K562 (cell line): Measurements from ENCODE around the gene NAA10. TPM values are rescaled to one million over a fixed set of nuclear protein-coding genes. Genes with fewer than 3 reads are reported as not detected.

Experiments
- ATAC-seq: fragments of 200-7000 bp; cut with Tn5 transposase; 3 replicates; pipeline ENCODE4 v1.9.1; 2020; ENCODE audit warnings: moderate library complexity
- BruUV-seq: library from RNA; stranded (reverse); fragments of 400-500 nt; replicated peaks from 2 replicates; lab custom pipeline; 2021; lab: Mats Ljungman, UMichigan
- CTCF ChIA-PET: fragments of 300-600 bp; formaldehyde crosslinking; extraction: SDS; loops from one replicate; lab custom pipeline; 2021; ENCODE audit warnings: low intra/inter-chr PET ratio; lab: Yijun Ruan, JAX
- POLR2A ChIA-PET: fragments of 300-600, 350-650 bp; sonication (Branson Sonifier 250); formaldehyde crosslinking; extraction: SDS; loops from one replicate; lab custom pipeline; 2021; ENCODE audit warnings: antibody characterized with exemption, inconsistent platforms; lab: Yijun Ruan, JAX
- DNase-seq, 4 experiments: peaks; one replicate each; pipeline versions ENCODE4 v3.0.0 to v3.0.0-alpha.2; 2011 to 2018; ENCODE audit warnings: low spot score in 3 of 4, mixed read lengths in 3 of 4; ENCODE audit errors: extremely low read depth in 1 of 4
- FAIRE-seq: peaks from 2 replicates; lab custom pipeline; 2011; peaks lifted over from hg19 to GRCh38; lab: Jason Lieb, UNC
- H2AFZ ChIP-seq: 2 replicates; pipeline ENCODE4 v1.6.0; 2011; ENCODE audit warnings: low read depth, low read length, control low read depth, inconsistent platforms
- H3K27ac ChIP-seq: fragments of 200-600 bp; 3 replicates; pipeline ENCODE4 v1.8.0; 2011; ENCODE audit warnings: low read depth, mild to moderate bottlenecking, control low read depth, inconsistent platforms, low read length, moderate library complexity, mixed read lengths; ENCODE audit errors: extremely low read depth
- H3K27me3 ChIP-seq, 2 experiments: fragments of 300-600 bp in 1 of 2; 2 replicates in 1 of 2; 3 replicates in 1 of 2; pipeline versions ENCODE4 v1.6.0 to v1.8.0; 2011; ENCODE audit warnings: inconsistent platforms in 2 of 2, low read length in 2 of 2, mild to moderate bottlenecking in 1 of 2, mixed read lengths in 1 of 2, moderate library complexity in 1 of 2; ENCODE audit not compliant: control insufficient read depth in 2 of 2, insufficient read depth in 2 of 2
- H3K36me3 ChIP-seq: fragments of 300-600 bp; 3 replicates; pipeline ENCODE4 v1.8.0; 2011; ENCODE audit warnings: mild to moderate bottlenecking, low read length, inconsistent platforms; ENCODE audit not compliant: control insufficient read depth, insufficient read depth
- H3K4me1 ChIP-seq, 2 experiments: fragments of 200-600 bp in 1 of 2; replicated peaks in 1 of 2; 2 replicates in 1 of 2; 3 replicates in 1 of 2; pipeline versions ENCODE4 v1.5.1 to v1.8.0; 2011; ENCODE audit warnings: inconsistent platforms in 2 of 2, low read length in 2 of 2, mild to moderate bottlenecking in 1 of 2, mixed read lengths in 1 of 2, moderate library complexity in 1 of 2; ENCODE audit not compliant: control insufficient read depth in 2 of 2, insufficient read depth in 2 of 2
- H3K4me2 ChIP-seq: 2 replicates; pipeline ENCODE4 v1.6.1; 2011; ENCODE audit warnings: low read length, control low read depth, inconsistent platforms, mixed read lengths; ENCODE audit not compliant: insufficient read depth
- H3K4me3 ChIP-seq: fragments of 200-600 bp; sonication (generic), shearing (Covaris generic); 2 replicates; pipeline ENCODE4 v1.5.1; 2016; ENCODE audit warnings: control low read depth, inconsistent platforms
- H3K79me2 ChIP-seq: fragments of 200-600 bp; 3 replicates; pipeline ENCODE4 v1.8.0; 2011; ENCODE audit warnings: low read length, inconsistent platforms; ENCODE audit not compliant: control insufficient read depth, insufficient read depth
- H3K9ac ChIP-seq, 2 experiments: 2 replicates each; pipeline versions ENCODE4 v1.6.0 to v1.6.1; 2011; ENCODE audit warnings: low read depth in 2 of 2, low read length in 2 of 2, control low read depth in 1 of 2, inconsistent platforms in 1 of 2, mild to moderate bottlenecking in 1 of 2, mixed read lengths in 1 of 2; ENCODE audit not compliant: insufficient read depth in 1 of 2
- H3K9me1 ChIP-seq: one replicate; pipeline ENCODE4 v1.6.0; 2011; ENCODE audit warnings: inconsistent platforms, mild to moderate bottlenecking, low read length, moderate library complexity; ENCODE audit not compliant: control insufficient read depth, insufficient read depth
- H3K9me3 ChIP-seq: replicated peaks from 2 replicates; pipeline ENCODE4 v1.5.1; 2011; ENCODE audit warnings: low read depth, low read length, inconsistent platforms; ENCODE audit not compliant: control insufficient read depth, insufficient read depth
- H4K20me1 ChIP-seq: replicated peaks from 2 replicates; pipeline ENCODE4 v1.6.1; 2011; ENCODE audit warnings: low read length, inconsistent platforms, mixed read lengths; ENCODE audit not compliant: control insufficient read depth, insufficient read depth
- ARNT ChIP-seq, 2 experiments: fragments of 450-650 bp; IDR thresholded peaks; 2 replicates each; pipeline ENCODE4 v1.6.1; 2016; ENCODE audit warnings: mild to moderate bottlenecking in 1 of 2
- CHD2 ChIP-seq: IDR thresholded peaks from 2 replicates; pipeline ENCODE4 v1.6.1; 2011; ENCODE audit warnings: low read depth, low read length
- KDM4B ChIP-seq, 2 experiments: fragments of 450-650 bp in 1 of 2; sonication (generic) in 1 of 2; IDR thresholded peaks; 2 replicates each; pipeline ENCODE4 v1.6.1; 2016 to 2017; ENCODE audit warnings: borderline replicate concordance in 2 of 2, antibody characterized with exemption in 1 of 2, low read depth in 1 of 2, mild to moderate bottlenecking in 1 of 2
- NEUROD1 ChIP-seq: fragments of 150-350 bp; IDR thresholded peaks from 2 replicates; pipeline ENCODE4 v1.6.1; 2014; ENCODE audit warnings: borderline replicate concordance, low read length, low read depth; ENCODE audit not compliant: partially characterized antibody
- POLR2G ChIP-seq: fragments of 200-400 bp; formaldehyde crosslinking; IDR thresholded peaks from 2 replicates; pipeline ENCODE4 v1.6.1; 2017; ENCODE audit warnings: low read depth, mild to moderate bottlenecking, antibody characterized with exemption, low read length, moderate library complexity
- PTBP1 ChIP-seq: fragments of 200-400 bp; formaldehyde crosslinking; IDR thresholded peaks from 2 replicates; pipeline ENCODE4 v1.6.1; 2017; ENCODE audit warnings: low read depth, low read length
- RBFOX2 ChIP-seq: fragments of 200-400 bp; formaldehyde crosslinking; IDR thresholded peaks from 2 replicates; pipeline ENCODE4 v1.6.1; 2017; ENCODE audit warnings: low read depth, mild to moderate bottlenecking, low read length, moderate library complexity
- RUNX1 ChIP-seq: sonication (generic); IDR thresholded peaks from 2 replicates; pipeline ENCODE4 v1.6.1; 2016; ENCODE audit warnings: antibody characterized with exemption, low read depth
- SMAD4 ChIP-seq: fragments of 250-450 bp; sonication (Bioruptor Pico); conservative IDR thresholded peaks from 2 replicates; pipeline ENCODE4 v1.8.0; 2021; ENCODE audit warnings: inconsistent platforms, mild to moderate bottlenecking, moderate library complexity
- SMC3 ChIP-seq: conservative IDR thresholded peaks from 2 replicates; pipeline ENCODE4 v1.6.1; 2011; ENCODE audit warnings: low read depth, low read length, improper control_type of control experiment; ENCODE audit not compliant: insufficient read depth
- TCF7L2 ChIP-seq: fragments of 150-350 bp; IDR thresholded peaks from 2 replicates; pipeline ENCODE4 v1.6.1; 2016; ENCODE audit warnings: low read depth, mild to moderate bottlenecking, low read length, moderate library complexity
- ZNF41 ChIP-seq: fragments of 250-450 bp; sonication (Bioruptor Pico); conservative IDR thresholded peaks from 2 replicates; pipeline ENCODE4 v1.4.0; 2020; ENCODE audit warnings: mild to moderate bottlenecking
- WGBS: fragments of 100-300 bp; shearing (Covaris generic); methylation state at CpG from one replicate; pipeline ENCODE4 v1.1.6; 2016; ENCODE audit warnings: low coverage, mixed read lengths; ENCODE audit not compliant: insufficient coverage; ENCODE audit errors: missing lambda C conversion rate; 5-methylcytosine and 5-hydroxymethylcytosine counted together
- in situ Hi-C: fragments of 300-500 bp; cut with MboI; formaldehyde crosslinking; loops from 4 replicates; pipeline ENCODE4 v1.15.0; 2018; ENCODE audit warnings: inconsistent platforms, mixed read lengths
- intact Hi-C: fragments of 100-400 bp; cut with micrococcal nuclease; formaldehyde crosslinking; loops from 2 replicates; pipeline ENCODE4 v1.14.2; 2022
- polyA plus RNA-seq, 8 experiments: library from polyadenylated mRNA; depleted of rRNA in 4 of 8; stranded (reverse) in 5 of 8; unstranded in 3 of 8; fragments of >200 nt; fragmentation: Nextera tagmentation in 2 of 8; fragmentation: Illumina TruSeq in 1 of 8; extraction: Ambion mirVana in 2 of 8; extraction: Trizol in 1 of 8; gene quantifications; 2 replicates each; pipeline versions ENCODE4 v1.2.1 to v1.2.3, GENCODE V29; 2011 to 2014; ENCODE audit warnings: inconsistent platforms in 1 of 8, missing spikeins in 1 of 8
- total RNA-seq, 7 experiments: library from RNA; depleted of rRNA in 6 of 7; stranded (reverse); fragments of >200 nt in 6 of 7; fragmentation: Illumina TruSeq in 2 of 7; extraction: Trizol in 2 of 7; gene quantifications; 2 replicates each; pipeline versions ENCODE4 v1.2.1 to v1.2.3, GENCODE V29; 2011 to 2021; ENCODE audit warnings: low replicate concordance in 1 of 7

The NAA10 gene
- total and polyA plus RNA-seq, 9 of the 15 experiments (the other 6 are each of a cell fraction or from before 2014, with no cell fraction given): 11.1 to 250 (median 134) TPM

- no peak overlapping the region for H3K27ac ChIP-seq
- ChIA-PET CTCF (interaction anchor here (1.2 kb wide), 1 partner anchor 11 kb away, joined by 3 read pairs; no protein-coding TSS in a partner anchor), POLR2A (interaction anchor here (1.2 to 4.2 kb wide), 4 partner anchors 8 to 13 kb away, joined by 3 to 24 read pairs (median 4); partner anchors contain the start of gene HCFC1)
- no peaks in the 10 kb centered on the region for H3K9me1 ChIP-seq
- H3K79me2 ChIP-seq: peaks cover 14% of the 10 kb centered on the region
- no peak for FAIRE-seq
- H3K9me3 ChIP-seq: no peaks in the 10 kb centered on the region
- no peak overlapping the region for H3K4me3 ChIP-seq
- no peak overlapping the region for H2AFZ ChIP-seq
- no peak for ATAC-seq
- BruUV-seq: no TSS peak
- TF ChIP-seq RBFOX2 (peak; percentile 52), TCF7L2 (no peak), CHD2 (no peak), RUNX1 (no peak), POLR2G (peak; percentile 44; the same call in 1 of the 2 replicates)
- no peak for DNase-seq
- in situ Hi-C loops (no loop called here), intact Hi-C loops (no loop called here)
- no peaks in the 10 kb centered on the region for H3K27me3 ChIP-seq
- no peaks in the 10 kb centered on the region for H4K20me1 ChIP-seq
- peaks cover 100% of the 10 kb centered on the region; the same call in 2 of the 3 replicates for H3K36me3 ChIP-seq
- WGBS: 97% methylated on average over 5 of the region's 14 CpGs
- no peak overlapping the region for H3K9ac ChIP-seq
- H3K4me1 ChIP-seq: peaks cover 0 to 8% of the 10 kb centered on the region in 2 experiments; a peak in 2 of 5 replicates
- no peak overlapping the region for H3K4me2 ChIP-seq
Measured at GRCh38 chrX:153958605-153959004, 23.8 kb upstream of the NAA10 start.

- TF ChIP-seq SMC3: no peak
- no peak for TF ChIP-seq ARNT (IDR thresholded peaks at IDR 0.05)
- TF ChIP-seq PTBP1: no peak
- TF ChIP-seq NEUROD1: no peak
- no peak for TF ChIP-seq KDM4B (IDR thresholded peaks at IDR 0.05; ENCODE audit: borderline replicate concordance in 2 of 2, low read depth in 1 of 2)
- TF ChIP-seq ZNF41 (CRISPR knock-in tag): no peak
- TF ChIP-seq SMAD4 (CRISPR knock-in tag): no peak
- no TSS peak for BruUV-seq
- in situ Hi-C loops (no loop called here), intact Hi-C loops (no loop called here)
- Histone ChIP-seq H3K9me3 (no peaks in the 10 kb centered on the region), H3K4me2 (no peak overlapping the region), H3K9me1 (no peaks in the 10 kb centered on the region), H3K36me3 (peaks cover 100% of the 10 kb centered on the region; the same call in 2 of the 3 replicates), H4K20me1 (no peaks in the 10 kb centered on the region), H3K27me3 (no peaks in the 10 kb centered on the region), H3K4me1 (peaks cover 0 to 20% of the 10 kb centered on the region in 2 experiments; a peak in 2 of 5 replicates), H3K79me2 (peaks cover 10% of the 10 kb centered on the region; the same call in 2 of the 3 replicates), H2AFZ (no peak overlapping the region), H3K9ac (no peak overlapping the region), H3K4me3 (no peak overlapping the region), H3K27ac (no peak overlapping the region)
- ATAC-seq: no peak
- DNase-seq: no peak
- CTCF ChIA-PET: no interaction called here
- WGBS: 98% methylated on average over 10 of the region's 17 CpGs
- POLR2A ChIA-PET: interaction anchor here (0.6 to 4.2 kb wide), 2 partner anchors 11 to 138 kb away, joined by 3 to 24 read pairs; no protein-coding TSS in a partner anchor
- no peak for FAIRE-seq
Measured at GRCh38 chrX:153957224-153957623, 22.4 kb upstream of the NAA10 start.
